Activated CD8-positive, alpha-beta T cell treated with anti-CD3 and anti-CD28 coated beads for 36 hours (primary cell): ENCODE measurements around the gene NDST4. TPM values are rescaled to one million over a fixed set of nuclear protein-coding genes. Genes with fewer than 3 reads are reported as not detected.

Source experiments
- ATAC-seq: fragments of 200-7000 bp; cut with Tn5 transposase; one replicate; pipeline ENCODE4 v1.10.0; 2021; ENCODE audit warnings: mild to moderate bottlenecking, moderate library complexity
- CTCF ChIA-PET: fragments of 350-600 bp; sonication (Branson Sonifier 250); formaldehyde crosslinking; loops from one replicate; lab custom pipeline; 2021; ENCODE audit warnings: antibody characterized with exemption; lab: Charles Lee
- POLR2A ChIA-PET: fragments of 350-600 bp; sonication (Branson Sonifier 250); formaldehyde crosslinking; loops from one replicate; lab custom pipeline; 2021; ENCODE audit warnings: antibody characterized with exemption; lab: Charles Lee
- DNase-seq: peaks from one replicate; pipeline ENCODE4 v3.0.0-alpha.2; 2020
- H3K27ac Mint-ChIP-seq: one replicate; pipeline ENCODE4 v1.8.0; 2021; ENCODE audit warnings: mild to moderate bottlenecking, mixed read lengths
- H3K27me3 Mint-ChIP-seq: one replicate; pipeline ENCODE4 v1.8.0; 2021; ENCODE audit warnings: mixed read lengths
- H3K36me3 Mint-ChIP-seq: one replicate; pipeline ENCODE4 v1.8.0; 2021; ENCODE audit warnings: low read depth, mixed read lengths
- H3K4me1 Mint-ChIP-seq: one replicate; pipeline ENCODE4 v1.8.0; 2021; ENCODE audit warnings: low read depth, mixed read lengths
- H3K4me3 Mint-ChIP-seq: one replicate; pipeline ENCODE4 v1.8.0; 2021; ENCODE audit warnings: mild to moderate bottlenecking, moderate library complexity, mixed read lengths
- H3K9me3 Mint-ChIP-seq: one replicate; pipeline ENCODE4 v1.8.0; 2021; ENCODE audit warnings: mixed read lengths
- CTCF ChIP-seq: fragments of 200-600 bp; IDR thresholded peaks from one replicate; pipeline ENCODE4 v1.8.0; 2022; ENCODE audit warnings: antibody characterized with exemption, mild to moderate bottlenecking
- intact Hi-C: fragments of 100-400 bp; cut with micrococcal nuclease; formaldehyde crosslinking; loops from one replicate; pipeline ENCODE4 v1.10.0; 2022
- total RNA-seq, 2 experiments: library from RNA; stranded (reverse); gene quantifications; one replicate each; pipeline ENCODE4 v1.2.3, GENCODE V29; 2021

The NDST4 gene
- total RNA-seq, 2 experiments from 2014 or later: not detected

GRCh38 chr4:114830628-114831027 is 282.8 kb downstream of the NDST4 start:
- H3K4me3 Mint-ChIP-seq: no peak overlapping the region
- ChIA-PET CTCF (no interaction called here), POLR2A (no interaction called here)
- no peak for TF ChIP-seq CTCF
- H3K27me3 Mint-ChIP-seq: no peaks in the 10 kb centered on the region
- H3K27ac Mint-ChIP-seq: no peak overlapping the region
- intact Hi-C loops: no loop called here
- H3K36me3 Mint-ChIP-seq: no peaks in the 10 kb centered on the region
- no peak for DNase-seq
- H3K9me3 Mint-ChIP-seq: no peaks in the 10 kb centered on the region
- no peak for ATAC-seq
- no peaks in the 10 kb centered on the region for H3K4me1 Mint-ChIP-seq

GRCh38 chr4:114827651-114828050 is 285.8 kb downstream of the NDST4 start:
- DNase-seq (no peak), ATAC-seq (no peak)
- Mint-ChIP-seq H3K9me3 (no peaks in the 10 kb centered on the region), H3K27ac (no peak overlapping the region), H3K4me1 (no peaks in the 10 kb centered on the region), H3K36me3 (no peaks in the 10 kb centered on the region), H3K4me3 (no peak overlapping the region), H3K27me3 (no peaks in the 10 kb centered on the region)
- intact Hi-C loops: no loop called here
- ChIA-PET POLR2A (no interaction called here), CTCF (no interaction called here)
- TF ChIP-seq CTCF: no peak

GRCh38 chr4:114815760-114816159 is 297.7 kb downstream of the NDST4 start:
- Mint-ChIP-seq H3K27ac (no peak overlapping the region), H3K4me3 (no peak overlapping the region), H3K9me3 (no peaks in the 10 kb centered on the region), H3K4me1 (no peaks in the 10 kb centered on the region), H3K36me3 (no peaks in the 10 kb centered on the region), H3K27me3 (no peaks in the 10 kb centered on the region)
- POLR2A ChIA-PET: no interaction called here
- intact Hi-C loops: no loop called here
- DNase-seq (no peak), ATAC-seq (no peak)
- CTCF ChIA-PET: interaction anchor here (0.8 kb wide), 1 partner anchor 8 kb away, joined by 3 read pairs; no protein-coding TSS in a partner anchor
- TF ChIP-seq CTCF: no peak

GRCh38 chr4:114813961-114814360 is 299.5 kb downstream of the NDST4 start:
- H3K36me3 Mint-ChIP-seq: no peaks in the 10 kb centered on the region
- TF ChIP-seq CTCF: no peak
- no peak for DNase-seq
- ChIA-PET CTCF (no interaction called here), POLR2A (no interaction called here)
- peaks cover 2% of the 10 kb centered on the region for H3K27me3 Mint-ChIP-seq
- no peak overlapping the region for H3K4me3 Mint-ChIP-seq
- no peak for ATAC-seq
- no peaks in the 10 kb centered on the region for H3K4me1 Mint-ChIP-seq
- intact Hi-C loops: no loop called here
- H3K9me3 Mint-ChIP-seq: no peaks in the 10 kb centered on the region
- H3K27ac Mint-ChIP-seq: no peak overlapping the region

- H3K27me3 Mint-ChIP-seq: peaks cover 2% of the 10 kb centered on the region
- ChIA-PET POLR2A (no interaction called here), CTCF (no interaction called here)
- no peak for TF ChIP-seq CTCF
- intact Hi-C loops: no loop called here
- no peak for DNase-seq
- no peak overlapping the region for H3K4me3 Mint-ChIP-seq
- H3K36me3 Mint-ChIP-seq: no peaks in the 10 kb centered on the region
- H3K4me1 Mint-ChIP-seq: no peaks in the 10 kb centered on the region
- H3K9me3 Mint-ChIP-seq: no peaks in the 10 kb centered on the region
- H3K27ac Mint-ChIP-seq: no peak overlapping the region
- ATAC-seq: no peak
Observed at GRCh38 chr4:114811564-114812301, 301.7 kb downstream of the NDST4 start.
